ENCODE measurements around the gene MS4A10.

DNA sequence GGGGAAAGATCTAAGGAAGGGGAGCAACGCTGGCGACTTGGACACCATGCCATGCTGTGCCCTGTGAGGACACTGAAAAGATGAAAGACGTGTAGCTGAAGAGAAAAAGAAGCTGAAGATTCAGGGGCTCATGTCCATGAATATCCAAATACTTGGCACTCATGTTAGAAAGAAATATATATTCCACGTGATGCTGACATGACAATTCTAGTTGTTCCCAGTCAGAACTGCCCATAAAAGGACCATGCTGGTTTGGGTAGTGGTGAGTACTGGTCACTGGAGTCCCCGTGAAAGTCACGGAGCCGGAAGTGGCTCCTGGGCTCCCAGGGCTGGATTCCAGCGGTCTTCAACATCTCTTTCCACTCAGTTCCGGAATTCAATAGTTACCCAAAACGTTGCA is 18.6 kb upstream of the MS4A10 start:
- TF ChIP-seq CTCF (IDR thresholded peaks at IDR 0.05) (no peak), POLR2A (IDR thresholded peaks at IDR 0.05) (no peak)

Data from sigmoid colon (tissue), 3 donors.